HepG2 (cell line): Measurements from ENCODE around the gene PSORS1C2. TPM values are rescaled to one million over a fixed set of nuclear protein-coding genes. Genes with fewer than 3 reads are reported as not detected.

ENCODE experiments used
- RAD21 ChIP-seq: fragments of 450-650 bp; formaldehyde crosslinking; IDR thresholded peaks from 2 replicates; pipeline ENCODE4 v1.5.0; 2020; ENCODE audit warnings: mild to moderate bottlenecking
- SP140L ChIP-seq: sonication (generic); formaldehyde crosslinking; IDR thresholded peaks from 2 replicates; pipeline ENCODE4 v1.4.0; 2020; ENCODE audit warnings: missing genetic modification reagents, borderline replicate concordance
- XRCC5 ChIP-seq: fragments of 200-400 bp; formaldehyde crosslinking; optimal IDR thresholded peaks from 2 replicates; pipeline ENCODE3; 2017; ENCODE audit warnings: mild to moderate bottlenecking, low read length
- ZNF577 ChIP-seq: sonication (generic); formaldehyde crosslinking; IDR thresholded peaks from 2 replicates; pipeline ENCODE4 v1.4.0; 2020; ENCODE audit warnings: mild to moderate bottlenecking, low read depth, missing genetic modification reagents, borderline replicate concordance
- ZNF674 ChIP-seq: sonication (generic); formaldehyde crosslinking; IDR thresholded peaks from 2 replicates; pipeline ENCODE4 v1.5.0; 2020; ENCODE audit warnings: low read depth, mild to moderate bottlenecking, missing genetic modification reagents
- polyA plus RNA-seq, 8 experiments: library from polyadenylated mRNA; depleted of rRNA in 3 of 8; stranded (reverse) in 7 of 8; unstranded in 1 of 8; fragments of >200 nt; fragmentation: Illumina TruSeq in 4 of 8; extraction: Trizol in 4 of 8; gene quantifications; 2 replicates each; pipeline versions ENCODE4 v1.2.1 to v1.2.3, GENCODE V29; 2011 to 2016; ENCODE audit warnings: low read depth in 4 of 8, missing spikeins in 1 of 8, mixed read lengths in 1 of 8; ENCODE audit not compliant: insufficient read depth in 1 of 8
- total RNA-seq, 5 experiments: library from RNA; depleted of rRNA; stranded (reverse); fragments of >200 nt; fragmentation: Illumina TruSeq; extraction: Trizol; gene quantifications; 2 replicates each; pipeline ENCODE4 v1.2.3, GENCODE V29; 2016; ENCODE audit warnings: low read depth in 1 of 5
- TF ChIP-seq, protein P1 (sequence below): sonication (generic); formaldehyde crosslinking; IDR thresholded peaks from 2 replicates; pipeline ENCODE4 v1.4.0; 2020; ENCODE audit warnings: missing genetic modification reagents
- TF ChIP-seq, protein P2 (sequence below): sonication (generic); formaldehyde crosslinking; IDR thresholded peaks from 2 replicates; pipeline ENCODE4 v1.8.0; 2022; ENCODE audit warnings: mild to moderate bottlenecking, missing genetic modification reagents
- TF ChIP-seq, protein P3 (sequence below): sonication (generic); formaldehyde crosslinking; IDR thresholded peaks from 2 replicates; pipeline ENCODE4 v1.4.0; 2020; ENCODE audit warnings: missing genetic modification reagents

PSORS1C2 gene
- total and polyA plus RNA-seq, 2 of the 13 experiments (the other 11 are each of a cell fraction or from before 2014, with no cell fraction given) = not detected

DNA sequence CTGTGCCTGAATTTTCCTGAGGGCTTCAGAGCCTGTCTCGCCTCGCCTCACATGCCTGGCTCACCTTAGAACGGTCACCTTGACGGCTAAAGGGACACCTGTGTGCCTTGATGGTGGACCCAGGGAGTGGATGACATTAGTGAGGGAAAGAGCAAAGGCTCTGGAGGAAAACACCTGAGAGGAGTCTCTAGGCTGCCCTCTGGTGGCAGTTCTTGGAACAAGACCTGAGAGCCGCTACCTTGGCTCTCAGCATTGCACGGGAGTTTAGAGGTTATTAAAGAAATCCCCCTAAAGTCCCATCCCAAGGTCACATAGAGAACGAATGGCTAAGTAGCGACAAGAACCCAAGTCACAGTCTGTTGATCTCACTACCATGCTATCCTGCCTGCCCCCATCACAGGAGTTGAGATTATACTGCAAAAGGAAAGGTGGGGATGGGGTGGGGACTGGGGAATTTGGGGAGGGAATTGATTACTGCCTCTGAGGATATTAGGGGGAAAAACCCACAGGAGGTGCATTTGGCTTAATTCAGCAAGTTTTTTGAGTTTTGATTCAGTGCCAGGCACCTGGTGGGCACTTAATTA, 10.7 kb downstream of the PSORS1C2 start (continued):
- TF ChIP-seq, protein P1, sequence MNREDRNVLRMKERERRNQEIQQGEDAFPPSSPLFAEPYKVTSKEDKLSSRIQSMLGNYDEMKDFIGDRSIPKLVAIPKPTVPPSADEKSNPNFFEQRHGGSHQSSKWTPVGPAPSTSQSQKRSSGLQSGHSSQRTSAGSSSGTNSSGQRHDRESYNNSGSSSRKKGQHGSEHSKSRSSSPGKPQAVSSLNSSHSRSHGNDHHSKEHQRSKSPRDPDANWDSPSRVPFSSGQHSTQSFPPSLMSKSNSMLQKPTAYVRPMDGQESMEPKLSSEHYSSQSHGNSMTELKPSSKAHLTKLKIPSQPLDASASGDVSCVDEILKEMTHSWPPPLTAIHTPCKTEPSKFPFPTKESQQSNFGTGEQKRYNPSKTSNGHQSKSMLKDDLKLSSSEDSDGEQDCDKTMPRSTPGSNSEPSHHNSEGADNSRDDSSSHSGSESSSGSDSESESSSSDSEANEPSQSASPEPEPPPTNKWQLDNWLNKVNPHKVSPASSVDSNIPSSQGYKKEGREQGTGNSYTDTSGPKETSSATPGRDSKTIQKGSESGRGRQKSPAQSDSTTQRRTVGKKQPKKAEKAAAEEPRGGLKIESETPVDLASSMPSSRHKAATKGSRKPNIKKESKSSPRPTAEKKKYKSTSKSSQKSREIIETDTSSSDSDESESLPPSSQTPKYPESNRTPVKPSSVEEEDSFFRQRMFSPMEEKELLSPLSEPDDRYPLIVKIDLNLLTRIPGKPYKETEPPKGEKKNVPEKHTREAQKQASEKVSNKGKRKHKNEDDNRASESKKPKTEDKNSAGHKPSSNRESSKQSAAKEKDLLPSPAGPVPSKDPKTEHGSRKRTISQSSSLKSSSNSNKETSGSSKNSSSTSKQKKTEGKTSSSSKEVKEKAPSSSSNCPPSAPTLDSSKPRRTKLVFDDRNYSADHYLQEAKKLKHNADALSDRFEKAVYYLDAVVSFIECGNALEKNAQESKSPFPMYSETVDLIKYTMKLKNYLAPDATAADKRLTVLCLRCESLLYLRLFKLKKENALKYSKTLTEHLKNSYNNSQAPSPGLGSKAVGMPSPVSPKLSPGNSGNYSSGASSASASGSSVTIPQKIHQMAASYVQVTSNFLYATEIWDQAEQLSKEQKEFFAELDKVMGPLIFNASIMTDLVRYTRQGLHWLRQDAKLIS (CRISPR knock-in tag) = no peak
- TF ChIP-seq RAD21 (CRISPR knock-in tag) (0 out of 2 replicates have a peak, but pooled peaks have one; percentile 36), ZNF577 (0 out of 2 replicates have a peak, but pooled peaks have one; percentile 39), XRCC5 (peak; percentile 60), SP140L (CRISPR knock-in tag) (no peak), ZNF674 (no peak)
- TF ChIP-seq, protein P2, sequence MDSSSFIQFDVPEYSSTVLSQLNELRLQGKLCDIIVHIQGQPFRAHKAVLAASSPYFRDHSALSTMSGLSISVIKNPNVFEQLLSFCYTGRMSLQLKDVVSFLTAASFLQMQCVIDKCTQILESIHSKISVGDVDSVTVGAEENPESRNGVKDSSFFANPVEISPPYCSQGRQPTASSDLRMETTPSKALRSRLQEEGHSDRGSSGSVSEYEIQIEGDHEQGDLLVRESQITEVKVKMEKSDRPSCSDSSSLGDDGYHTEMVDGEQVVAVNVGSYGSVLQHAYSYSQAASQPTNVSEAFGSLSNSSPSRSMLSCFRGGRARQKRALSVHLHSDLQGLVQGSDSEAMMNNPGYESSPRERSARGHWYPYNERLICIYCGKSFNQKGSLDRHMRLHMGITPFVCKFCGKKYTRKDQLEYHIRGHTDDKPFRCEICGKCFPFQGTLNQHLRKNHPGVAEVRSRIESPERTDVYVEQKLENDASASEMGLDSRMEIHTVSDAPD (CRISPR knock-in tag) = no peak
- TF ChIP-seq, protein P3, sequence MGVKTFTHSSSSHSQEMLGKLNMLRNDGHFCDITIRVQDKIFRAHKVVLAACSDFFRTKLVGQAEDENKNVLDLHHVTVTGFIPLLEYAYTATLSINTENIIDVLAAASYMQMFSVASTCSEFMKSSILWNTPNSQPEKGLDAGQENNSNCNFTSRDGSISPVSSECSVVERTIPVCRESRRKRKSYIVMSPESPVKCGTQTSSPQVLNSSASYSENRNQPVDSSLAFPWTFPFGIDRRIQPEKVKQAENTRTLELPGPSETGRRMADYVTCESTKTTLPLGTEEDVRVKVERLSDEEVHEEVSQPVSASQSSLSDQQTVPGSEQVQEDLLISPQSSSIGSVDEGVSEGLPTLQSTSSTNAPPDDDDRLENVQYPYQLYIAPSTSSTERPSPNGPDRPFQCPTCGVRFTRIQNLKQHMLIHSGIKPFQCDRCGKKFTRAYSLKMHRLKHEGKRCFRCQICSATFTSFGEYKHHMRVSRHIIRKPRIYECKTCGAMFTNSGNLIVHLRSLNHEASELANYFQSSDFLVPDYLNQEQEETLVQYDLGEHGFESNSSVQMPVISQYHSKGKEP (CRISPR knock-in tag) = no peak
